ENCODE results near the gene OGFOD3. TPM values are rescaled to one million over a fixed set of nuclear protein-coding genes. Genes with fewer than 3 reads are reported as not detected.

The OGFOD3 gene
- total and polyA plus RNA-seq, 9 of the 15 experiments (the other 6 are each of a cell fraction or from before 2014, with no cell fraction given), result 0.69 to 44.7 (median 18.9) TPM

DNA sequence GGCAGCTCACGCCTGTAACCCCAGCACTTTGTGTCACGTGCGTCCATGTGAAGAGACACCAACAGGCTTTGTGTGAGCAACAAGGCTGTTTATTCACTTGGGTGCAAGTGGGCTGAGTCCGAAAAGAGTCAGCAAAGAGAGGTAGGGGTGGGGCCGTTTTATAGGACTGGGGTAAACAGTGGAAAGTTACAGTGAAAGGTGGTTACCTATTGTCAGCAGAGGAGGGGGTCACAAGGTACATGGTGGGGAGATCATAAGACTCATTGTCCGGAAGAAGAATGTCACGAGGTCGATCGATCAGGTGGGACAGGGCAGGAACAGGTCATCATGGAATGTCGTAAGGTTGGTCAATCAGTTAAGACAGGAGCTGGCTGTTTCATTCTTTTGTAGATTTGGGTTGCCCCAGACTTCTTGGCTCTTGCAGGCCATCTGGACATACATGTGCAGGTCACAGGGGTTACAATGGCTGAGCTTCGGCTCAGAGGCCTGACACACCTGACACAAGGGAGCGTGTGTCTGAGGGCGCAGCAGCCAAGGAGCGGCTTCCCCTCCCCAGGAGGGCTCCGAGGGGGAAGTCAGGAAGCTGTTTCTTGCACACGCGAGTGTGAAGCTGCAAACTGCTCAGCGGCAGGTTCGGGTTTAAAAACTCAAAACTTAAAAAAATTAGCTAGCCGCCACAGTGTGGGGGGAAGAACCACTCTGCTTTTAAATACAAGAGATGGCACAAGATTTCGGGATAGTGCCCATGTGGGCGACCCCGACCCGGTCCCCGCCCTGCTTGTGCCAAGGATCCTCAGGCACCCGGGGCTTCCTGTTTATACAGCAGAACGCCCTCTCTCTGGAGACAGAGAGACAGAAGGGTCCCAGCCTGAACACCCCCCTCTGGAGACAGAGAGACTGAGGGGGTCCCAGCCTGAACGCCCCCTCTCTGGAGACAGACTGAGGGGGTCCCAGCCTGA, 71.8 kb downstream of the OGFOD3 start (continued):
- TF ChIP-seq U2AF1 (optimal IDR thresholded peaks at IDR 0.05; ENCODE audit: low read depth, low read length) (no peak), TEAD2 (tag; IDR thresholded peaks at IDR 0.05) (no peak), ZNF431 (CRISPR knock-in tag; IDR thresholded peaks at IDR 0.05) (no peak), ZNF668 (CRISPR knock-in tag; IDR thresholded peaks at IDR 0.05) (peak; percentile 50; the same call in 1 of the 2 replicates), ARNT (IDR thresholded peaks at IDR 0.05) (no peak), XRCC4 (IDR thresholded peaks at IDR 0.05; ENCODE audit: extremely low read depth, insufficient read depth, insufficient read length) (no peak), FOSL1 (tag; conservative IDR thresholded peaks at IDR 0.05) (no peak), TCF3 (CRISPR knock-in tag; IDR thresholded peaks at IDR 0.05) (no peak), PURB (CRISPR knock-in tag; IDR thresholded peaks at IDR 0.05; ENCODE audit: low read depth) (no peak), ZNF232 (CRISPR knock-in tag; IDR thresholded peaks at IDR 0.05) (no peak), NFRKB (IDR thresholded peaks at IDR 0.05; ENCODE audit: low read depth) (no peak), ZEB2 (IDR thresholded peaks at IDR 0.05) (no peak), MCM2 (IDR thresholded peaks at IDR 0.05; ENCODE audit: low read depth) (no peak), NCOR1 (IDR thresholded peaks at IDR 0.05) (no peak), ZNF76 (CRISPR knock-in tag; IDR thresholded peaks at IDR 0.05; ENCODE audit: borderline replicate concordance) (no peak), ZKSCAN8 (CRISPR knock-in tag; IDR thresholded peaks at IDR 0.05) (no peak), L3MBTL2 (IDR thresholded peaks at IDR 0.05) (no peak)
- TF ChIP-seq, protein P1, sequence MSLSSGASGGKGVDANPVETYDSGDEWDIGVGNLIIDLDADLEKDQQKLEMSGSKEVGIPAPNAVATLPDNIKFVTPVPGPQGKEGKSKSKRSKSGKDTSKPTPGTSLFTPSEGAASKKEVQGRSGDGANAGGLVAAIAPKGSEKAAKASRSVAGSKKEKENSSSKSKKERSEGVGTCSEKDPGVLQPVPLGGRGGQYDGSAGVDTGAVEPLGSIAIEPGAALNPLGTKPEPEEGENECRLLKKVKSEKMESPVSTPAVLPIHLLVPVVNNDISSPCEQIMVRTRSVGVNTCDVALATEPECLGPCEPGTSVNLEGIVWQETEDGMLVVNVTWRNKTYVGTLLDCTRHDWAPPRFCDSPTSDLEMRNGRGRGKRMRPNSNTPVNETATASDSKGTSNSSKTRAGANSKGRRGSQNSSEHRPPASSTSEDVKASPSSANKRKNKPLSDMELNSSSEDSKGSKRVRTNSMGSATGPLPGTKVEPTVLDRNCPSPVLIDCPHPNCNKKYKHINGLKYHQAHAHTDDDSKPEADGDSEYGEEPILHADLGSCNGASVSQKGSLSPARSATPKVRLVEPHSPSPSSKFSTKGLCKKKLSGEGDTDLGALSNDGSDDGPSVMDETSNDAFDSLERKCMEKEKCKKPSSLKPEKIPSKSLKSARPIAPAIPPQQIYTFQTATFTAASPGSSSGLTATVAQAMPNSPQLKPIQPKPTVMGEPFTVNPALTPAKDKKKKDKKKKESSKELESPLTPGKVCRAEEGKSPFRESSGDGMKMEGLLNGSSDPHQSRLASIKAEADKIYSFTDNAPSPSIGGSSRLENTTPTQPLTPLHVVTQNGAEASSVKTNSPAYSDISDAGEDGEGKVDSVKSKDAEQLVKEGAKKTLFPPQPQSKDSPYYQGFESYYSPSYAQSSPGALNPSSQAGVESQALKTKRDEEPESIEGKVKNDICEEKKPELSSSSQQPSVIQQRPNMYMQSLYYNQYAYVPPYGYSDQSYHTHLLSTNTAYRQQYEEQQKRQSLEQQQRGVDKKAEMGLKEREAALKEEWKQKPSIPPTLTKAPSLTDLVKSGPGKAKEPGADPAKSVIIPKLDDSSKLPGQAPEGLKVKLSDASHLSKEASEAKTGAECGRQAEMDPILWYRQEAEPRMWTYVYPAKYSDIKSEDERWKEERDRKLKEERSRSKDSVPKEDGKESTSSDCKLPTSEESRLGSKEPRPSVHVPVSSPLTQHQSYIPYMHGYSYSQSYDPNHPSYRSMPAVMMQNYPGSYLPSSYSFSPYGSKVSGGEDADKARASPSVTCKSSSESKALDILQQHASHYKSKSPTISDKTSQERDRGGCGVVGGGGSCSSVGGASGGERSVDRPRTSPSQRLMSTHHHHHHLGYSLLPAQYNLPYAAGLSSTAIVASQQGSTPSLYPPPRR (CRISPR knock-in tag; IDR thresholded peaks at IDR 0.05; ENCODE audit: borderline replicate concordance), result no peak
- TF ChIP-seq, protein P2, sequence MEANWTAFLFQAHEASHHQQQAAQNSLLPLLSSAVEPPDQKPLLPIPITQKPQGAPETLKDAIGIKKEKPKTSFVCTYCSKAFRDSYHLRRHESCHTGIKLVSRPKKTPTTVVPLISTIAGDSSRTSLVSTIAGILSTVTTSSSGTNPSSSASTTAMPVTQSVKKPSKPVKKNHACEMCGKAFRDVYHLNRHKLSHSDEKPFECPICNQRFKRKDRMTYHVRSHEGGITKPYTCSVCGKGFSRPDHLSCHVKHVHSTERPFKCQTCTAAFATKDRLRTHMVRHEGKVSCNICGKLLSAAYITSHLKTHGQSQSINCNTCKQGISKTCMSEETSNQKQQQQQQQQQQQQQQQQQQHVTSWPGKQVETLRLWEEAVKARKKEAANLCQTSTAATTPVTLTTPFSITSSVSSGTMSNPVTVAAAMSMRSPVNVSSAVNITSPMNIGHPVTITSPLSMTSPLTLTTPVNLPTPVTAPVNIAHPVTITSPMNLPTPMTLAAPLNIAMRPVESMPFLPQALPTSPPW (CRISPR knock-in tag; IDR thresholded peaks at IDR 0.05), result no peak
